Measurements from ENCODE around the gene ST3GAL4. TPM values are rescaled to one million over a fixed set of nuclear protein-coding genes. Genes with fewer than 3 reads are reported as not detected.

ST3GAL4 gene
- total and polyA plus RNA-seq, 2 of the 8 experiments (the other 6 are each of a cell fraction or from before 2014, with no cell fraction given): 15.6 to 20.0 TPM

DNA sequence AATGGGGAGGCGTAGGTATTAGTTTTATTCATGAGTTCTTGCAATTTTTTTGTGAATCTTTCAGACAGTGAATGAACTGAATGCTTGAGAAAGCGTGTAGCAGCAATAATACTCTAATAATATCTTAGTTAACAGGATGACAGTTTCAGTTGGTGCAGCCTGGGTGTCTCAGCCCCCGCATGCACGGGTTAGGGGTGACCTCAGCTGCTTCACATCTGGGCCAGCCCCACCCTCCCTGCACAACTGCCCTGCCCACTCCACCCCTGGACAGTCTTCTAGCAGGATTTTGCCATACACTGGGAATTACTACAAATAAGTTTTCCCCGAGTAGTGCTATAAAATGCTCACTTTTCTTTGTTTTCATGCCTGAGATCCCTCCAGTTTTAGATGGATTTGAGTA lies 83.2 kb downstream of the ST3GAL4 start (continued):
- TF ChIP-seq, protein P1, sequence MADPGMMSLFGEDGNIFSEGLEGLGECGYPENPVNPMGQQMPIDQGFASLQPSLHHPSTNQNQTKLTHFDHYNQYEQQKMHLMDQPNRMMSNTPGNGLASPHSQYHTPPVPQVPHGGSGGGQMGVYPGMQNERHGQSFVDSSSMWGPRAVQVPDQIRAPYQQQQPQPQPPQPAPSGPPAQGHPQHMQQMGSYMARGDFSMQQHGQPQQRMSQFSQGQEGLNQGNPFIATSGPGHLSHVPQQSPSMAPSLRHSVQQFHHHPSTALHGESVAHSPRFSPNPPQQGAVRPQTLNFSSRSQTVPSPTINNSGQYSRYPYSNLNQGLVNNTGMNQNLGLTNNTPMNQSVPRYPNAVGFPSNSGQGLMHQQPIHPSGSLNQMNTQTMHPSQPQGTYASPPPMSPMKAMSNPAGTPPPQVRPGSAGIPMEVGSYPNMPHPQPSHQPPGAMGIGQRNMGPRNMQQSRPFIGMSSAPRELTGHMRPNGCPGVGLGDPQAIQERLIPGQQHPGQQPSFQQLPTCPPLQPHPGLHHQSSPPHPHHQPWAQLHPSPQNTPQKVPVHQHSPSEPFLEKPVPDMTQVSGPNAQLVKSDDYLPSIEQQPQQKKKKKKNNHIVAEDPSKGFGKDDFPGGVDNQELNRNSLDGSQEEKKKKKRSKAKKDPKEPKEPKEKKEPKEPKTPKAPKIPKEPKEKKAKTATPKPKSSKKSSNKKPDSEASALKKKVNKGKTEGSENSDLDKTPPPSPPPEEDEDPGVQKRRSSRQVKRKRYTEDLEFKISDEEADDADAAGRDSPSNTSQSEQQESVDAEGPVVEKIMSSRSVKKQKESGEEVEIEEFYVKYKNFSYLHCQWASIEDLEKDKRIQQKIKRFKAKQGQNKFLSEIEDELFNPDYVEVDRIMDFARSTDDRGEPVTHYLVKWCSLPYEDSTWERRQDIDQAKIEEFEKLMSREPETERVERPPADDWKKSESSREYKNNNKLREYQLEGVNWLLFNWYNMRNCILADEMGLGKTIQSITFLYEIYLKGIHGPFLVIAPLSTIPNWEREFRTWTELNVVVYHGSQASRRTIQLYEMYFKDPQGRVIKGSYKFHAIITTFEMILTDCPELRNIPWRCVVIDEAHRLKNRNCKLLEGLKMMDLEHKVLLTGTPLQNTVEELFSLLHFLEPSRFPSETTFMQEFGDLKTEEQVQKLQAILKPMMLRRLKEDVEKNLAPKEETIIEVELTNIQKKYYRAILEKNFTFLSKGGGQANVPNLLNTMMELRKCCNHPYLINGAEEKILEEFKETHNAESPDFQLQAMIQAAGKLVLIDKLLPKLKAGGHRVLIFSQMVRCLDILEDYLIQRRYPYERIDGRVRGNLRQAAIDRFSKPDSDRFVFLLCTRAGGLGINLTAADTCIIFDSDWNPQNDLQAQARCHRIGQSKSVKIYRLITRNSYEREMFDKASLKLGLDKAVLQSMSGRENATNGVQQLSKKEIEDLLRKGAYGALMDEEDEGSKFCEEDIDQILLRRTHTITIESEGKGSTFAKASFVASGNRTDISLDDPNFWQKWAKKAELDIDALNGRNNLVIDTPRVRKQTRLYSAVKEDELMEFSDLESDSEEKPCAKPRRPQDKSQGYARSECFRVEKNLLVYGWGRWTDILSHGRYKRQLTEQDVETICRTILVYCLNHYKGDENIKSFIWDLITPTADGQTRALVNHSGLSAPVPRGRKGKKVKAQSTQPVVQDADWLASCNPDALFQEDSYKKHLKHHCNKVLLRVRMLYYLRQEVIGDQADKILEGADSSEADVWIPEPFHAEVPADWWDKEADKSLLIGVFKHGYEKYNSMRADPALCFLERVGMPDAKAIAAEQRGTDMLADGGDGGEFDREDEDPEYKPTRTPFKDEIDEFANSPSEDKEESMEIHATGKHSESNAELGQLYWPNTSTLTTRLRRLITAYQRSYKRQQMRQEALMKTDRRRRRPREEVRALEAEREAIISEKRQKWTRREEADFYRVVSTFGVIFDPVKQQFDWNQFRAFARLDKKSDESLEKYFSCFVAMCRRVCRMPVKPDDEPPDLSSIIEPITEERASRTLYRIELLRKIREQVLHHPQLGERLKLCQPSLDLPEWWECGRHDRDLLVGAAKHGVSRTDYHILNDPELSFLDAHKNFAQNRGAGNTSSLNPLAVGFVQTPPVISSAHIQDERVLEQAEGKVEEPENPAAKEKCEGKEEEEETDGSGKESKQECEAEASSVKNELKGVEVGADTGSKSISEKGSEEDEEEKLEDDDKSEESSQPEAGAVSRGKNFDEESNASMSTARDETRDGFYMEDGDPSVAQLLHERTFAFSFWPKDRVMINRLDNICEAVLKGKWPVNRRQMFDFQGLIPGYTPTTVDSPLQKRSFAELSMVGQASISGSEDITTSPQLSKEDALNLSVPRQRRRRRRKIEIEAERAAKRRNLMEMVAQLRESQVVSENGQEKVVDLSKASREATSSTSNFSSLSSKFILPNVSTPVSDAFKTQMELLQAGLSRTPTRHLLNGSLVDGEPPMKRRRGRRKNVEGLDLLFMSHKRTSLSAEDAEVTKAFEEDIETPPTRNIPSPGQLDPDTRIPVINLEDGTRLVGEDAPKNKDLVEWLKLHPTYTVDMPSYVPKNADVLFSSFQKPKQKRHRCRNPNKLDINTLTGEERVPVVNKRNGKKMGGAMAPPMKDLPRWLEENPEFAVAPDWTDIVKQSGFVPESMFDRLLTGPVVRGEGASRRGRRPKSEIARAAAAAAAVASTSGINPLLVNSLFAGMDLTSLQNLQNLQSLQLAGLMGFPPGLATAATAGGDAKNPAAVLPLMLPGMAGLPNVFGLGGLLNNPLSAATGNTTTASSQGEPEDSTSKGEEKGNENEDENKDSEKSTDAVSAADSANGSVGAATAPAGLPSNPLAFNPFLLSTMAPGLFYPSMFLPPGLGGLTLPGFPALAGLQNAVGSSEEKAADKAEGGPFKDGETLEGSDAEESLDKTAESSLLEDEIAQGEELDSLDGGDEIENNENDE (IDR thresholded peaks at IDR 0.05; ENCODE audit: insufficient replicate concordance, low read length): no peak
